OCI-LY7 (cell line): ENCODE results near the gene PSMA4. TPM values are rescaled to one million over a fixed set of nuclear protein-coding genes. Genes with fewer than 3 reads are reported as not detected.

ENCODE experiments used
- BruUV-seq: library from RNA; stranded (reverse); fragments of 400-500 nt; replicated peaks from 2 replicates; lab custom pipeline; 2021; lab: Mats Ljungman, UMichigan
- CTCF ChIA-PET: fragments of 300-600 bp; sonication (Branson Sonifier 250); formaldehyde crosslinking; loops from one replicate; lab custom pipeline; 2022; ENCODE audit warnings: antibody characterized with exemption; ENCODE audit not compliant: unreplicated experiment; lab: Charles Lee
- POLR2A ChIA-PET: fragments of 300-600 bp; sonication (Branson Sonifier 250); formaldehyde crosslinking; loops from one replicate; lab custom pipeline; 2022; ENCODE audit warnings: antibody characterized with exemption; lab: Charles Lee
- DNase-seq: peaks from one replicate; pipeline ENCODE4 v3.0.0-alpha.2; 2015; ENCODE audit warnings: low spot score
- H2AFZ ChIP-seq: fragments of 200-600 bp; sonication (generic), shearing (Covaris generic); 2 replicates; pipeline ENCODE4 v1.6.1; 2014; ENCODE audit warnings: mild to moderate bottlenecking, antibody characterized with exemption, low read length, moderate library complexity
- H3K27ac ChIP-seq: fragments of 200-600 bp; sonication (generic); 2 replicates; pipeline ENCODE4 v1.5.1; 2014; ENCODE audit warnings: mixed run types, low read depth, mild to moderate bottlenecking, moderate library complexity, low read length, inconsistent platforms; ENCODE audit not compliant: poor library complexity, severe bottlenecking
- H3K36me3 ChIP-seq: fragments of 200-600 bp; sonication (generic); 2 replicates; pipeline ENCODE4 v1.6.1; 2014; ENCODE audit warnings: mild to moderate bottlenecking, antibody characterized with exemption, low read length, moderate library complexity, mixed read lengths; ENCODE audit not compliant: insufficient read depth
- H3K4me1 ChIP-seq: fragments of 200-600 bp; sonication (generic); 2 replicates; pipeline ENCODE4 v1.5.1; 2014; ENCODE audit warnings: mild to moderate bottlenecking, low read length; ENCODE audit not compliant: insufficient read depth, poor library complexity, severe bottlenecking
- H3K4me2 ChIP-seq: fragments of 200-600 bp; sonication (generic); 2 replicates; pipeline ENCODE4 v1.6.1; 2014; ENCODE audit warnings: mild to moderate bottlenecking, low read length
- H3K4me3 ChIP-seq: fragments of 200-600 bp; sonication (generic); 2 replicates; pipeline ENCODE4 v1.5.1; 2014; ENCODE audit warnings: mild to moderate bottlenecking, low read depth, low read length; ENCODE audit not compliant: poor library complexity, severe bottlenecking
- H3K79me2 ChIP-seq: fragments of 200-600 bp; sonication (generic); 2 replicates; pipeline ENCODE4 v1.6.1; 2016; ENCODE audit warnings: low read depth, mild to moderate bottlenecking, low read length, moderate library complexity, mixed read lengths; ENCODE audit not compliant: insufficient read depth
- H3K9me2 ChIP-seq: fragments of 200-600 bp; sonication (generic); 2 replicates; pipeline ENCODE4 v1.6.1; 2016; ENCODE audit warnings: mild to moderate bottlenecking, low read length, mixed read lengths; ENCODE audit not compliant: insufficient read depth
- H3K9me3 ChIP-seq: fragments of 200-600 bp; sonication (generic); 2 replicates; pipeline ENCODE4 v1.6.1; 2014; ENCODE audit warnings: mild to moderate bottlenecking, mixed run types, low read length, mixed read lengths
- H4K20me1 ChIP-seq: fragments of 200-600 bp; sonication (generic); 2 replicates; pipeline ENCODE4 v1.6.1; 2014; ENCODE audit warnings: mild to moderate bottlenecking, antibody characterized with exemption, low read length, moderate library complexity, mixed read lengths; ENCODE audit not compliant: insufficient read depth
- EZH2phosphoT487 ChIP-seq: fragments of 200-600 bp; sonication (generic); IDR thresholded peaks from 2 replicates; pipeline ENCODE4 v1.6.1; 2018; ENCODE audit warnings: low read depth, borderline replicate concordance, mild to moderate bottlenecking, mixed run types, antibody characterized with exemption, low read length, moderate library complexity, mixed read lengths
- intact Hi-C: fragments of 100-400 bp; cut with micrococcal nuclease; formaldehyde crosslinking; loops from one replicate; pipeline ENCODE4 v1.10.0; 2022; ENCODE audit not compliant: unreplicated experiment
- total RNA-seq, 2 experiments: library from RNA; depleted of rRNA in 1 of 2; stranded (reverse); fragments of >200 nt in 1 of 2; shearing (Covaris generic) in 1 of 2; gene quantifications; 2 replicates each; pipeline ENCODE4 v1.2.3, GENCODE V29; 2014 to 2022
- TF ChIP-seq, protein P1 (sequence below): fragments of 200-600 bp; sonication (generic); conservative IDR thresholded peaks from 2 replicates; pipeline ENCODE4 v1.5.1; 2014; ENCODE audit warnings: mild to moderate bottlenecking, antibody characterized with exemption, low read length, moderate library complexity, mixed read lengths

Gene PSMA4
- total RNA-seq, 2 experiments from 2014 or later: 186 to 254 TPM

DNA sequence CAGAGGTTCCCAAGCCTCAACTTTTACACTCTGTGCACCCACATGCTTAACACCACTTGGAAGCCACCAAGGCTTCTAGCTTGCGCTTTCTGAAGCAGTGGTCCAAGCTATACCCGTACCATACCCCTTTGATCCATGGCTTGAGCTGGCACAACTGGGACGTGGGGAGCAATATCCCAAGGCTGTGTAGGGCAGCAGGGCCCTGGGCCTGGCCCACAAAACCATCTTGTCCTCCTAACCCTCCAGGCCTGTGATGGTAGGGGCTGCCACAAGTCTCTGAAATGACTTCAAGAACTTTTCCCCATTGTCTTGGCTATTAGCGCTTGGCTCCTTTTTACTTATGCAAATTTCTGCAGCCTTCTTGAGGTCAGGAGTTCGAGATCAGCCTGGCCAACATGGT is 16.0 kb upstream of the PSMA4 start:
- BruUV-seq: no TSS peak
- Histone ChIP-seq H3K4me2 (no peak overlapping the region), H3K27ac (no peak overlapping the region), H3K36me3 (no peaks in the 10 kb centered on the region), H3K4me1 (peaks cover 8% of the 10 kb centered on the region), H4K20me1 (no peaks in the 10 kb centered on the region), H2AFZ (no peak overlapping the region), H3K4me3 (no peak overlapping the region), H3K9me2 (no peaks in the 10 kb centered on the region), H3K79me2 (no peaks in the 10 kb centered on the region), H3K9me3 (peaks cover 6% of the 10 kb centered on the region; the same call in 1 of the 2 replicates)
- intact Hi-C loops: no loop called here
- POLR2A ChIA-PET: no interaction called here
- CTCF ChIA-PET: no interaction called here
- DNase-seq: no peak
- TF ChIP-seq, protein P1, sequence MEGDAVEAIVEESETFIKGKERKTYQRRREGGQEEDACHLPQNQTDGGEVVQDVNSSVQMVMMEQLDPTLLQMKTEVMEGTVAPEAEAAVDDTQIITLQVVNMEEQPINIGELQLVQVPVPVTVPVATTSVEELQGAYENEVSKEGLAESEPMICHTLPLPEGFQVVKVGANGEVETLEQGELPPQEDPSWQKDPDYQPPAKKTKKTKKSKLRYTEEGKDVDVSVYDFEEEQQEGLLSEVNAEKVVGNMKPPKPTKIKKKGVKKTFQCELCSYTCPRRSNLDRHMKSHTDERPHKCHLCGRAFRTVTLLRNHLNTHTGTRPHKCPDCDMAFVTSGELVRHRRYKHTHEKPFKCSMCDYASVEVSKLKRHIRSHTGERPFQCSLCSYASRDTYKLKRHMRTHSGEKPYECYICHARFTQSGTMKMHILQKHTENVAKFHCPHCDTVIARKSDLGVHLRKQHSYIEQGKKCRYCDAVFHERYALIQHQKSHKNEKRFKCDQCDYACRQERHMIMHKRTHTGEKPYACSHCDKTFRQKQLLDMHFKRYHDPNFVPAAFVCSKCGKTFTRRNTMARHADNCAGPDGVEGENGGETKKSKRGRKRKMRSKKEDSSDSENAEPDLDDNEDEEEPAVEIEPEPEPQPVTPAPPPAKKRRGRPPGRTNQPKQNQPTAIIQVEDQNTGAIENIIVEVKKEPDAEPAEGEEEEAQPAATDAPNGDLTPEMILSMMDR: no peak
- no peak for TF ChIP-seq EZH2phosphoT487

DNA sequence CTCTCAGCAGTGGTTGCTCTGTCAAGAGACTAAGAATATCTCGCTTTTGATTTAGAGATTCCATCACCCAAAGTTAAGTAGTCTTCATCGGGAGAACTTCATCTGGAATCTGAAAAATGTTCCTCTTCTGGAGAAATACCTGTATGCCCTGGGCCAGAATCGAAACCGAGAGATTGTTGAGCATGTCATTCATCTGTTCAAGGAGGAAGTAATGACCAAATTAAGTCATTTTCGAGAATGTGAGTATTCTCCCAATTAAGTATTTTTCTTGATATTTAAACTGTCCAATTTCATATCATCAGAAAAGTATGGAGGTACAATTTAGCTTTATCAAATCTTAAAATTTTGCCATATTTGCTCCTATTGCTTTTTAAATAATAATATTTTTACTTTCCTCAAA is 12.9 kb upstream of the PSMA4 start:
- TF ChIP-seq EZH2phosphoT487: no peak
- TF ChIP-seq, protein P1: no peak
- Histone ChIP-seq H3K9me2 (no peaks in the 10 kb centered on the region), H3K9me3 (peaks cover 6% of the 10 kb centered on the region; the same call in 1 of the 2 replicates), H3K27ac (no peak overlapping the region), H4K20me1 (no peaks in the 10 kb centered on the region), H3K4me2 (peak overlapping the region; percentile 40), H3K4me3 (peak overlapping the region; percentile 3), H3K79me2 (no peaks in the 10 kb centered on the region), H2AFZ (peak overlapping the region; percentile 10; the same call in 1 of the 2 replicates), H3K36me3 (no peaks in the 10 kb centered on the region), H3K4me1 (peaks cover 8% of the 10 kb centered on the region)
- intact Hi-C loops: no loop called here
- no peak for DNase-seq
- no TSS peak for BruUV-seq
- CTCF ChIA-PET: no interaction called here
- POLR2A ChIA-PET: no interaction called here

DNA sequence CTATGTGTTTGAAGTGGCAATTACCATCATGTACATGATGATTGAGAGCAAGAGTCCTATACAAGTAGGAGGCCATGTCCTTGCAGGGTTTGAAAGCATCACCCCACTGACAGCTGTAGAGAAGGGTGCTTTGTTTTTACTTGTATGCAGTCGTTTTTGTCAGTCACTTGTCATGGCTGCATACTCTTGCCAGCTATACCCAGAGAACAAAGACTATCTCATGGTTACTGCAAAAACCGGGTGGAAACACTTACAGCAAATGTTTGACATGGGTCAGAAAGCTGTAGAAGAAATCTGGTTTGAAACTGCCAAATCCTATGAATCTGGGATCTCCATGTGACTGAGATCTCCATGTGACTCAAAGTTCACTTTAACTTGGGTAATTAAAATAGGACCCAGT is 6.9 kb upstream of the PSMA4 start:
- TF ChIP-seq EZH2phosphoT487: no peak
- TF ChIP-seq, protein P1: no peak
- Histone ChIP-seq H3K9me2 (no peaks in the 10 kb centered on the region), H3K9me3 (no peaks in the 10 kb centered on the region), H2AFZ (no peak overlapping the region), H3K4me3 (no peak overlapping the region), H3K4me1 (no peaks in the 10 kb centered on the region), H3K4me2 (no peak overlapping the region), H3K27ac (no peak overlapping the region), H3K79me2 (no peaks in the 10 kb centered on the region), H3K36me3 (no peaks in the 10 kb centered on the region), H4K20me1 (no peaks in the 10 kb centered on the region)
- ChIA-PET POLR2A (interaction anchor here (0.6 kb wide), 1 partner anchor 32 kb away, joined by 4 read pairs; the partner anchor contains the start of gene CHRNA5), CTCF (no interaction called here)
- no peak for DNase-seq
- no TSS peak for BruUV-seq
- intact Hi-C loops: no loop called here
